Measurements from ENCODE around the gene IAH1.

Gene IAH1

DNA sequence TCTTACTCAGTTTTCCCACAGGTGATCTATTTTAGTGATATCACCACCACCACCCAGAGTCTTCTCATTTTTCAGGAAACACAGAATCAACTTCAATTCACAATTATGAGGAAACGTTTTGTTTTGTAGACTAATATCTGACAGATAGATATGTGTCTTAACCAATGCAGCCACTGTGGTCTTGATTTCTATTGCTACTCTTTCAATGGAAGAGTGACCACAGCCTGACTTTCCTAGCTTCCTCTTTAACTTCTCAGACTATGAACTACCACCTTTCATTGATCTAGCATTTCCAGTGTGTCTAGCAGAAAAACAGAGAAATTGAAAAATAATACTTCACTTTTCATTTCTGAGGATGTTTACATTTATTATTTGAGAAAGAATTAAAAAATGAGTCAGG, 60.8 kb downstream of the IAH1 start:
- DNase-seq, result no peak

DNA sequence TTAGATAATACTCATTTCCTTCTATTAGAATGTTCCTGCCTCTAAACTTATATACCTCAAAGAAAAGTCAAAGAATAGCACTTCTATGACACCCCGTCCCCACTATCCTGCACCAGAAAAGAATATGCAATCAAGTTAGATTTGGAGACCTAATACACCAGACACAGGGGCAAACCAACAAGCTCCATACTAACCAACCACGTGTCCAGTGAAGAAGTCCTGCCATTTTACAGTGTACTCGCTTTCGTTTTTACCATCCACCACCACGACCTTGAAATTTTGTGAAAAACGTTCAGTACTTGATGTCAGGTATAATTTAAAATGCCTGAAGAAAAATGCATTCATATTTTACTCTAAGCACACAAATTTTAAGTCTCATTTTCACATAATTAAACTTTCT, 62.2 kb downstream of the IAH1 start:
- DNase-seq, result no peak

DNA sequence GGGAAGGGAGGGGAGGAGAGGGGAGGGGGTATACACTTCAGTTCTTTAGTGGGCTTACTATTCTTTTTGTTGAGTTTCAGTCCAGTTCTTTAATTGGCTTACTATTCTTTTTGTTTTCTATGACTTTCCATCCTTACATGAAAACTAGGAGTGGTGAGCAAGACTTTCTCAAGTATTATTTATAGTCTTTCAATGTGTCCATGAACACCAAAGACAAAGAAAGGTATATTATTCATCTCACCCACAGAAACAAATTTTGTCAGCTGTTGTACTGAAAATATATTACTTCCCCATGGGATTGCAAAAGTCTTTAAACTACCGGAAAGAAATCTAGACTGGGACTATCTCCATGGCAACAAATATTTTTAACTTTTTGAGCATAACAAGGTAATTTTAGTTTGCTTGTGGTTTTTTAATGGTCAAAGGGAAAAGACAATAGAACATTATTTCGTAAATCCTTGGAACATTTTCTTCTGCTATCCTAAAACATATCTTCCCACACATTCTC, 63.7 kb downstream of the IAH1 start:
- DNase-seq, result peak in 1 of 2 experiments; percentile 59

Data from SW 1271 (cell line).